ENCODE measurements around the gene RGS7.

RGS7 gene

GRCh38 chr1:240821925-240822324 lies 535.1 kb downstream of the RGS7 start:
- H3K4me1 ChIP-seq (ENCODE audit: insufficient read depth, low read length): no peaks in the 10 kb centered on the region
- no peak overlapping the region for H3K27ac ChIP-seq (ENCODE audit: low read length)
- no peak overlapping the region for H3K9ac ChIP-seq (ENCODE audit: low read depth, low read length)
- no peak overlapping the region for H3K4me3 ChIP-seq (ENCODE audit: low read length)
- no peaks in the 10 kb centered on the region for H3K27me3 ChIP-seq (ENCODE audit: insufficient read depth, low read length)
- no peaks in the 10 kb centered on the region for H3K36me3 ChIP-seq (ENCODE audit: insufficient read depth, low read depth, low read length)
- H3K9me3 ChIP-seq (ENCODE audit: insufficient read depth, low read depth, low read length): no peaks in the 10 kb centered on the region

- Histone ChIP-seq H3K4me1 (ENCODE audit: insufficient read depth, low read length) (no peaks in the 10 kb centered on the region), H3K9ac (ENCODE audit: low read depth, low read length) (no peak overlapping the region), H3K27me3 (ENCODE audit: insufficient read depth, low read length) (no peaks in the 10 kb centered on the region), H3K4me3 (ENCODE audit: low read length) (no peak overlapping the region), H3K27ac (ENCODE audit: low read length) (no peak overlapping the region), H3K36me3 (ENCODE audit: insufficient read depth, low read depth, low read length) (no peaks in the 10 kb centered on the region), H3K9me3 (ENCODE audit: insufficient read depth, low read depth, low read length) (no peaks in the 10 kb centered on the region)
Observed at GRCh38 chr1:240820816-240821215, 536.2 kb downstream of the RGS7 start.

GRCh38 chr1:240816472-240816871 lies 540.5 kb downstream of the RGS7 start:
- Histone ChIP-seq H3K9ac (ENCODE audit: low read depth, low read length) (no peak overlapping the region), H3K36me3 (ENCODE audit: insufficient read depth, low read depth, low read length) (no peaks in the 10 kb centered on the region), H3K9me3 (ENCODE audit: insufficient read depth, low read depth, low read length) (no peaks in the 10 kb centered on the region), H3K4me3 (ENCODE audit: low read length) (no peak overlapping the region), H3K4me1 (ENCODE audit: insufficient read depth, low read length) (no peaks in the 10 kb centered on the region), H3K27ac (ENCODE audit: low read length) (no peak overlapping the region), H3K27me3 (ENCODE audit: insufficient read depth, low read length) (no peaks in the 10 kb centered on the region)

GRCh38 chr1:240813720-240814119 lies 543.3 kb downstream of the RGS7 start:
- Histone ChIP-seq H3K36me3 (ENCODE audit: insufficient read depth, low read depth, low read length) (no peaks in the 10 kb centered on the region), H3K4me1 (ENCODE audit: insufficient read depth, low read length) (no peaks in the 10 kb centered on the region), H3K4me3 (ENCODE audit: low read length) (no peak overlapping the region), H3K27ac (ENCODE audit: low read length) (no peak overlapping the region), H3K27me3 (ENCODE audit: insufficient read depth, low read length) (no peaks in the 10 kb centered on the region), H3K9me3 (ENCODE audit: insufficient read depth, low read depth, low read length) (no peaks in the 10 kb centered on the region), H3K9ac (ENCODE audit: low read depth, low read length) (no peak overlapping the region)

GRCh38 chr1:240811256-240811655 lies 545.7 kb downstream of the RGS7 start:
- no peak overlapping the region for H3K4me3 ChIP-seq (ENCODE audit: low read length)
- no peaks in the 10 kb centered on the region for H3K27me3 ChIP-seq (ENCODE audit: insufficient read depth, low read length)
- no peaks in the 10 kb centered on the region for H3K36me3 ChIP-seq (ENCODE audit: insufficient read depth, low read depth, low read length)
- no peaks in the 10 kb centered on the region for H3K4me1 ChIP-seq (ENCODE audit: insufficient read depth, low read length)
- H3K9ac ChIP-seq (ENCODE audit: low read depth, low read length): no peak overlapping the region
- no peak overlapping the region for H3K27ac ChIP-seq (ENCODE audit: low read length)
- H3K9me3 ChIP-seq (ENCODE audit: insufficient read depth, low read depth, low read length): no peaks in the 10 kb centered on the region

GRCh38 chr1:240808381-240808780 lies 548.6 kb downstream of the RGS7 start:
- no peaks in the 10 kb centered on the region for H3K36me3 ChIP-seq (ENCODE audit: insufficient read depth, low read depth, low read length)
- no peaks in the 10 kb centered on the region for H3K4me1 ChIP-seq (ENCODE audit: insufficient read depth, low read length)
- no peak overlapping the region for H3K9ac ChIP-seq (ENCODE audit: low read depth, low read length)
- no peaks in the 10 kb centered on the region for H3K9me3 ChIP-seq (ENCODE audit: insufficient read depth, low read depth, low read length)
- no peak overlapping the region for H3K4me3 ChIP-seq (ENCODE audit: low read length)
- H3K27me3 ChIP-seq (ENCODE audit: insufficient read depth, low read length): no peaks in the 10 kb centered on the region
- H3K27ac ChIP-seq (ENCODE audit: low read length): no peak overlapping the region

GRCh38 chr1:240806200-240806745 lies 550.7 kb downstream of the RGS7 start:
- Histone ChIP-seq H3K4me1 (ENCODE audit: insufficient read depth, low read length) (no peaks in the 10 kb centered on the region), H3K9me3 (ENCODE audit: insufficient read depth, low read depth, low read length) (no peaks in the 10 kb centered on the region), H3K27ac (ENCODE audit: low read length) (no peak overlapping the region), H3K9ac (ENCODE audit: low read depth, low read length) (no peak overlapping the region), H3K4me3 (ENCODE audit: low read length) (no peak overlapping the region), H3K27me3 (ENCODE audit: insufficient read depth, low read length) (no peaks in the 10 kb centered on the region), H3K36me3 (ENCODE audit: insufficient read depth, low read depth, low read length) (no peaks in the 10 kb centered on the region)

GRCh38 chr1:240804475-240804874 lies 552.5 kb downstream of the RGS7 start:
- Histone ChIP-seq H3K27ac (ENCODE audit: low read length) (no peak overlapping the region), H3K4me3 (ENCODE audit: low read length) (no peak overlapping the region), H3K27me3 (ENCODE audit: insufficient read depth, low read length) (no peaks in the 10 kb centered on the region), H3K36me3 (ENCODE audit: insufficient read depth, low read depth, low read length) (no peaks in the 10 kb centered on the region), H3K4me1 (ENCODE audit: insufficient read depth, low read length) (no peaks in the 10 kb centered on the region), H3K9ac (ENCODE audit: low read depth, low read length) (no peak overlapping the region), H3K9me3 (ENCODE audit: insufficient read depth, low read depth, low read length) (no peaks in the 10 kb centered on the region)

GRCh38 chr1:240803151-240803550 lies 553.9 kb downstream of the RGS7 start:
- Histone ChIP-seq H3K4me3 (ENCODE audit: low read length) (no peak overlapping the region), H3K4me1 (ENCODE audit: insufficient read depth, low read length) (no peaks in the 10 kb centered on the region), H3K27me3 (ENCODE audit: insufficient read depth, low read length) (no peaks in the 10 kb centered on the region), H3K9me3 (ENCODE audit: insufficient read depth, low read depth, low read length) (no peaks in the 10 kb centered on the region), H3K9ac (ENCODE audit: low read depth, low read length) (no peak overlapping the region), H3K36me3 (ENCODE audit: insufficient read depth, low read depth, low read length) (no peaks in the 10 kb centered on the region), H3K27ac (ENCODE audit: low read length) (no peak overlapping the region)

GRCh38 chr1:240802271-240802670 lies 554.7 kb downstream of the RGS7 start:
- Histone ChIP-seq H3K4me1 (ENCODE audit: insufficient read depth, low read length) (no peaks in the 10 kb centered on the region), H3K4me3 (ENCODE audit: low read length) (no peak overlapping the region), H3K9ac (ENCODE audit: low read depth, low read length) (no peak overlapping the region), H3K36me3 (ENCODE audit: insufficient read depth, low read depth, low read length) (no peaks in the 10 kb centered on the region), H3K9me3 (ENCODE audit: insufficient read depth, low read depth, low read length) (no peaks in the 10 kb centered on the region), H3K27ac (ENCODE audit: low read length) (no peak overlapping the region), H3K27me3 (ENCODE audit: insufficient read depth, low read length) (no peaks in the 10 kb centered on the region)

- H3K4me3 ChIP-seq (ENCODE audit: low read length): no peak overlapping the region
- H3K27me3 ChIP-seq (ENCODE audit: insufficient read depth, low read length): no peaks in the 10 kb centered on the region
- no peak overlapping the region for H3K27ac ChIP-seq (ENCODE audit: low read length)
- H3K36me3 ChIP-seq (ENCODE audit: insufficient read depth, low read depth, low read length): no peaks in the 10 kb centered on the region
- no peak overlapping the region for H3K9ac ChIP-seq (ENCODE audit: low read depth, low read length)
- H3K4me1 ChIP-seq (ENCODE audit: insufficient read depth, low read length): no peaks in the 10 kb centered on the region
- no peaks in the 10 kb centered on the region for H3K9me3 ChIP-seq (ENCODE audit: insufficient read depth, low read depth, low read length)
Observed at GRCh38 chr1:240801442-240801841, 555.6 kb downstream of the RGS7 start.

- H3K4me3 ChIP-seq (ENCODE audit: low read length): no peak overlapping the region
- H3K9me3 ChIP-seq (ENCODE audit: insufficient read depth, low read depth, low read length): no peaks in the 10 kb centered on the region
- H3K36me3 ChIP-seq (ENCODE audit: insufficient read depth, low read depth, low read length): no peaks in the 10 kb centered on the region
- no peaks in the 10 kb centered on the region for H3K27me3 ChIP-seq (ENCODE audit: insufficient read depth, low read length)
- no peaks in the 10 kb centered on the region for H3K4me1 ChIP-seq (ENCODE audit: insufficient read depth, low read length)
- no peak overlapping the region for H3K9ac ChIP-seq (ENCODE audit: low read depth, low read length)
- H3K27ac ChIP-seq (ENCODE audit: low read length): no peak overlapping the region
Observed at GRCh38 chr1:240800291-240800690, 556.7 kb downstream of the RGS7 start.

- Histone ChIP-seq H3K4me1 (ENCODE audit: insufficient read depth, low read length) (no peaks in the 10 kb centered on the region), H3K27me3 (ENCODE audit: insufficient read depth, low read length) (no peaks in the 10 kb centered on the region), H3K4me3 (ENCODE audit: low read length) (no peak overlapping the region), H3K9me3 (ENCODE audit: insufficient read depth, low read depth, low read length) (no peaks in the 10 kb centered on the region), H3K36me3 (ENCODE audit: insufficient read depth, low read depth, low read length) (no peaks in the 10 kb centered on the region), H3K9ac (ENCODE audit: low read depth, low read length) (no peak overlapping the region), H3K27ac (ENCODE audit: low read length) (no peak overlapping the region)
Observed at GRCh38 chr1:240797050-240797449, 560.0 kb downstream of the RGS7 start.
